Measurements from ENCODE around the gene SRXN1.

- no peak for TF ChIP-seq POLR2A (IDR thresholded peaks at IDR 0.05; ENCODE audit: low read length)
- no peak for TF ChIP-seq GATA1 (IDR thresholded peaks at IDR 0.05; ENCODE audit: low read depth, low read length)
Measured at GRCh38 chr20:642398-643174, 10.4 kb downstream of the SRXN1 start.

Data from erythroblast (primary cell).